Body of pancreas (tissue), 4 donors: ENCODE data around the gene HOXA6. TPM values are rescaled to one million over a fixed set of nuclear protein-coding genes. Genes with fewer than 3 reads are reported as not detected.
A peak's percentile ranks its signal among the peaks of the same experiment; 100 is the strongest.

ENCODE experiments used
- ATAC-seq: fragments of 150-250 bp; one replicate; pipeline ENCODE4 v1.9.1; 2016
- DNase-seq, 4 donors: peaks; one replicate each; pipeline ENCODE4 v3.0.0-alpha.2; 2019
- H3K27ac ChIP-seq, 4 donors: fragments of 200-600 bp; sonication (generic); 1 replicate in 3 of 4; 2 replicates in 1 of 4; pipeline versions ENCODE4 v1.5.1 to v1.6.1; 2016 to 2019; ENCODE audit warnings: mild to moderate bottlenecking in 1 of 4, mixed read lengths in 1 of 4, moderate library complexity in 1 of 4
- H3K27me3 ChIP-seq, 2 donors: fragments of 200-600 bp; sonication (generic); one replicate each; pipeline ENCODE4 v1.6.0; 2016; ENCODE audit warnings: mild to moderate bottlenecking in 1 of 2
- H3K36me3 ChIP-seq, 2 donors: fragments of 200-600 bp; sonication (generic); replicated peaks in 1 of 2; 2 replicates each; pipeline ENCODE4 v1.5.1; 2016; ENCODE audit warnings: low read depth in 2 of 2; ENCODE audit not compliant: insufficient read depth in 1 of 2
- H3K4me1 ChIP-seq: fragments of 200-600 bp; sonication (generic); one replicate; pipeline ENCODE4 v1.6.0; 2016
- H3K4me3 ChIP-seq, 2 donors: fragments of 200-600 bp; sonication (generic); 1 replicate in 1 of 2; 2 replicates in 1 of 2; pipeline ENCODE4 v1.5.1; 2016 to 2019
- H3K9me3 ChIP-seq, 3 donors: fragments of 200-600 bp; sonication (generic); 1 replicate in 2 of 3; 2 replicates in 1 of 3; pipeline ENCODE4 v1.5.1; 2016
- POLR2A ChIP-seq, 3 donors: fragments of 450-650 bp; IDR thresholded peaks; one replicate each; pipeline ENCODE4 v1.6.1; 2016; ENCODE audit warnings: antibody characterized with exemption in 3 of 3, mild to moderate bottlenecking in 2 of 3
- WGBS, 2 donors: methylation state at CpG; one replicate each; pipeline ENCODE4 v1.1.5; 2017; 5-methylcytosine and 5-hydroxymethylcytosine counted together
- intact Hi-C: fragments of 100-400 bp; cut with DNase I; formaldehyde crosslinking; loops from one replicate; pipeline ENCODE4 v1.15.1; 2023
- total RNA-seq, 2 donors: library from RNA; depleted of rRNA; stranded (reverse); fragments of >200 nt; gene quantifications; one replicate each; pipeline ENCODE4 v1.1.0, GENCODE V29; 2016
- TF ChIP-seq, protein P1 (sequence below), 7 experiments: fragments of 450-650 bp in 4 of 7; fragments of 200-600 bp in 3 of 7; sonication (generic) in 3 of 7; IDR thresholded peaks; one replicate each; pipeline ENCODE4 v1.5.1; 2016 to 2019; ENCODE audit warnings: antibody characterized with exemption in 7 of 7

The HOXA6 gene
- total RNA-seq, 2 donors from 2014 or later: not detected

- 68 to 74% methylated on average over 5 of the region's 5 CpGs for WGBS, 2 donors
- ATAC-seq (no peak), DNase-seq (no peak)
- Histone ChIP-seq H3K36me3 (no peaks in the 10 kb centered on the region), H3K4me3 (no peak overlapping the region), H3K9me3 (no peaks in the 10 kb centered on the region), H3K27ac (no peak overlapping the region), H3K27me3 (peaks cover 5 to 81% of the 10 kb centered on the region in 2 donors), H3K4me1 (peaks cover 30% of the 10 kb centered on the region)
- intact Hi-C loops: no loop called here
- TF ChIP-seq, protein P1, sequence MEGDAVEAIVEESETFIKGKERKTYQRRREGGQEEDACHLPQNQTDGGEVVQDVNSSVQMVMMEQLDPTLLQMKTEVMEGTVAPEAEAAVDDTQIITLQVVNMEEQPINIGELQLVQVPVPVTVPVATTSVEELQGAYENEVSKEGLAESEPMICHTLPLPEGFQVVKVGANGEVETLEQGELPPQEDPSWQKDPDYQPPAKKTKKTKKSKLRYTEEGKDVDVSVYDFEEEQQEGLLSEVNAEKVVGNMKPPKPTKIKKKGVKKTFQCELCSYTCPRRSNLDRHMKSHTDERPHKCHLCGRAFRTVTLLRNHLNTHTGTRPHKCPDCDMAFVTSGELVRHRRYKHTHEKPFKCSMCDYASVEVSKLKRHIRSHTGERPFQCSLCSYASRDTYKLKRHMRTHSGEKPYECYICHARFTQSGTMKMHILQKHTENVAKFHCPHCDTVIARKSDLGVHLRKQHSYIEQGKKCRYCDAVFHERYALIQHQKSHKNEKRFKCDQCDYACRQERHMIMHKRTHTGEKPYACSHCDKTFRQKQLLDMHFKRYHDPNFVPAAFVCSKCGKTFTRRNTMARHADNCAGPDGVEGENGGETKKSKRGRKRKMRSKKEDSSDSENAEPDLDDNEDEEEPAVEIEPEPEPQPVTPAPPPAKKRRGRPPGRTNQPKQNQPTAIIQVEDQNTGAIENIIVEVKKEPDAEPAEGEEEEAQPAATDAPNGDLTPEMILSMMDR (IDR thresholded peaks at IDR 0.05): no peak
- TF ChIP-seq POLR2A (IDR thresholded peaks at IDR 0.05): no peak
These were observed 30.3 kb upstream of the HOXA6 start for GRCh38 chr7:27177795-27178320.

DNA sequence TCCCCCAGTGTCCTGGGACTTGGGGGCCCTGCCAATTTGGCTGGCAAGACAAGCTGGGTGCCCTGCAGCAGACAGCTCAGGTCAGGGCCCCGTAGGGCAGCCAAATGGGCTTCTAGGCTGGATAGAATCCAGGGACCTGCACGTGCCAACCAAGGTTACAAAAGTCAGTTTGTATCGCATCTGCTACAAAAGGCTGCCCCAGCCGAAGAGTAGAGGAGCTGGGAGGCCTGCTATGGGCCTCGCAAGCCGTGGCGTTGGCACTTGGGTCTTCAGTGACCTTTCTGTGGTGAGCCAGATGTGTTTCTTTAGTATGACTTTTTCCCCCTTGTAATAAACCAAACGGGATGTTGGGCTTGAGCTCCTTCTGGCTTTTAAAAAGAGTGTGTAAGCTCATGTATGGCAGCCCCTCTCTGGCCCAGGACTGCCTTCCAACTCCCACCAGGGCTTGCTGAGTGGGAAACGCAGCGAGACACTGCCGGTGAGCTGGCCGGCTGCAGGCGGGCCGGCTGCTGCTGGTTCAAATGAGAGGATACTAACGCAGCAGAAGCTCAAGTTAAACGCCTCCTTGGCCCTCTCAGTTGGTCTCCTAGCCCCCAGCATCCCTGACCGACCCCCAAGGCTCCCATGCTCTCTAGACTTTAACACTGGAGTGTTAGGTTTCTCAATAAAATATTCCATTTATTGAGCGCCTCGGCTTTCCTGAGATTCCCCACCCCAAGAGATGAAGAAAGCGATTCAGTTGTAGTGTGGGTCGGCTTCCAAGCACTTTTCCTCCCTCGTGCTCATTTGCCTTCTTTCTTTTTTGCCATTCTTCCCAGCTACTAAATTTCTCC, 29.6 kb upstream of the HOXA6 start:
- DNase-seq: peak in 2 of 4 donors; percentile 6 to 8
- no peak for ATAC-seq
- WGBS, 2 donors: 47 to 71% methylated on average over 19 to 22 of the region's 22 CpGs
- H3K27ac ChIP-seq: no peak overlapping the region
- no peaks in the 10 kb centered on the region for H3K36me3 ChIP-seq
- no peaks in the 10 kb centered on the region for H3K9me3 ChIP-seq
- intact Hi-C loops: no loop called here
- TF ChIP-seq, protein P1 (IDR thresholded peaks at IDR 0.05): no peak
- H3K4me1 ChIP-seq: peaks cover 35% of the 10 kb centered on the region
- H3K27me3 ChIP-seq: peaks cover 5 to 81% of the 10 kb centered on the region in 2 donors
- no peak overlapping the region for H3K4me3 ChIP-seq

- Histone ChIP-seq H3K27ac (no peak overlapping the region), H3K36me3 (no peaks in the 10 kb centered on the region), H3K4me3 (no peak overlapping the region), H3K27me3 (peaks cover 5 to 83% of the 10 kb centered on the region in 2 donors), H3K4me1 (peaks cover 35% of the 10 kb centered on the region), H3K9me3 (no peaks in the 10 kb centered on the region)
- no peak for DNase-seq
- intact Hi-C loops: no loop called here
- no peak for ATAC-seq
- TF ChIP-seq, protein P1 (IDR thresholded peaks at IDR 0.05): no peak
- TF ChIP-seq POLR2A (IDR thresholded peaks at IDR 0.05): no peak
- WGBS, 2 donors: 49 to 65% methylated on average over 2 to 3 of the region's 3 CpGs
These were observed 28.9 kb upstream of the HOXA6 start for GRCh38 chr7:27176524-27176845.

GRCh38 chr7:27175626-27176523, 28.3 kb upstream of the HOXA6 start:
- H3K9me3 ChIP-seq: no peaks in the 10 kb centered on the region
- H3K27ac ChIP-seq: no peak overlapping the region
- peaks cover 35% of the 10 kb centered on the region for H3K4me1 ChIP-seq
- peaks cover 5 to 88% of the 10 kb centered on the region in 2 donors for H3K27me3 ChIP-seq
- no peak overlapping the region for H3K4me3 ChIP-seq
- DNase-seq: peak in 2 of 4 donors; percentile 10
- no peak for ATAC-seq
- 25 to 32% methylated on average over 24 to 40 of the region's 40 CpGs for WGBS, 2 donors
- H3K36me3 ChIP-seq: no peaks in the 10 kb centered on the region
- TF ChIP-seq, protein P1 (IDR thresholded peaks at IDR 0.05): no peak
- TF ChIP-seq POLR2A (IDR thresholded peaks at IDR 0.05): no peak
- intact Hi-C loops: no loop called here
